D721Med (cell line): ENCODE results near the gene SHF.

Experiments used
- DNase-seq: peaks from one replicate; pipeline ENCODE4 v3.0.0; 2011; ENCODE audit warnings: low spot score; ENCODE audit not compliant: insufficient read length
- FAIRE-seq: peaks from 2 replicates; lab custom pipeline; 2011; peaks lifted over from hg19 to GRCh38; lab: Jason Lieb, UNC
- TF ChIP-seq, protein P1 (sequence below): IDR thresholded peaks from 2 replicates; pipeline ENCODE4 v1.5.1; 2012; ENCODE audit warnings: mild to moderate bottlenecking, control low read depth; ENCODE audit not compliant: insufficient read depth; ENCODE audit errors: missing control alignments

SHF gene

DNA sequence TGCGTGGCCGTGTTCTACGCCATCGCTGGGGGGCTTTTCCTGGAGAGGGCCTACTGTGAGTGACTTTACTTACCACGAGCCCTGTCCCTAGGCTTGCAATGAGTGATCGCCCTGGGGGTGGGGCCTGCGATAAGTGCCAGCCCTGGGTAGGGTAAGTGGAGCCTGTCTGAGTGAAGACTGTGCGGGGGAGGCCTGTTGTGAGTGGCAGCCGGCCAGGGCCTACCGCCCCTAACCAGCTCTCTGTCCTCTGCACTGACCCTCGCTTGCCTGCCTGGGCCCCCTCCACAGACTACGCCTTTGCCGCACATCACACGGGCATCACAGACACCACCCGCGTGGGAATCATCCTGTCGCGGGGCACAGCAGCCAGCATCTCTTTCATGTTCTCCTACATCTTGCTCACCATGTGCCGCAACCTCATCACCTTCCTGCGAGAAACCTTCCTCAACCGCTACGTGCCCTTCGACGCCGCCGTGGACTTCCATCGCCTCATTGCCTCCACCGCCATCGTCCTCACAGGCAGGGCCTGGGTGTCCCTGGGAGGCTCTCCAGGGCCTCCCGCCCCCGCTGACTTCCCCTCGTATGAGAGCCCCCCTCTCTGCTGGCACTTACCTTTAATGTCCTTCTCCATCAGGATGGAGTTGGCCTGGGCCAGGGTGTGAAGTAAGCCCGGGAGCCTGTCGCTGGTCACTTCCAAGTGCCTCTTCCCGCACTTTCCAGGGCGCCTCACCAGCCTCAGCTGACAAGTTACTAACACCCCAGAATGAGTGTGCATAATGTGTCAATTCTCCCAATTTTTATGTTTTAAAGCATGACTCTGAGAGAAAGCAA, 35.6 kb downstream of the SHF start:
- FAIRE-seq, result no peak
- TF ChIP-seq, protein P1, sequence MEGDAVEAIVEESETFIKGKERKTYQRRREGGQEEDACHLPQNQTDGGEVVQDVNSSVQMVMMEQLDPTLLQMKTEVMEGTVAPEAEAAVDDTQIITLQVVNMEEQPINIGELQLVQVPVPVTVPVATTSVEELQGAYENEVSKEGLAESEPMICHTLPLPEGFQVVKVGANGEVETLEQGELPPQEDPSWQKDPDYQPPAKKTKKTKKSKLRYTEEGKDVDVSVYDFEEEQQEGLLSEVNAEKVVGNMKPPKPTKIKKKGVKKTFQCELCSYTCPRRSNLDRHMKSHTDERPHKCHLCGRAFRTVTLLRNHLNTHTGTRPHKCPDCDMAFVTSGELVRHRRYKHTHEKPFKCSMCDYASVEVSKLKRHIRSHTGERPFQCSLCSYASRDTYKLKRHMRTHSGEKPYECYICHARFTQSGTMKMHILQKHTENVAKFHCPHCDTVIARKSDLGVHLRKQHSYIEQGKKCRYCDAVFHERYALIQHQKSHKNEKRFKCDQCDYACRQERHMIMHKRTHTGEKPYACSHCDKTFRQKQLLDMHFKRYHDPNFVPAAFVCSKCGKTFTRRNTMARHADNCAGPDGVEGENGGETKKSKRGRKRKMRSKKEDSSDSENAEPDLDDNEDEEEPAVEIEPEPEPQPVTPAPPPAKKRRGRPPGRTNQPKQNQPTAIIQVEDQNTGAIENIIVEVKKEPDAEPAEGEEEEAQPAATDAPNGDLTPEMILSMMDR, result no peak
- DNase-seq, result no peak

DNA sequence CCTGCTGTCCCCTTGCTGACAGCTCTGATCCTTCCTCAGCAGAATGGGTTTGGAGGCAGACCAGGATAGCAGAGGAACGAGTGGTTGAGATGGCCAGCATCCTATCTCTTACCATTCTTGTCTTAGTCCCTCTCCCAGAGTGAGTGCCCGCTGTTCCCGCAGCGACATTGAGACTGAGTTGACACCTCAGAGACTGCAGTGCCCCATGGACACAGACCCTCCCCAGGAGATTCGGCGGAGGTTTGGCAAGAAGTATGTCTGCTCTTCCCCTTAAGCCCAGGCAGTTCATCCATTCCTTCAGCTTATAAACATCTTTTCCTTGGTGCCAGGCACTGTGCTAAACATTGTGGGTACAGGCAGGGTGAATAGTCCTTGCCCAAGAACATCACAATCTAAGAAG, 36.8 kb downstream of the SHF start:
- DNase-seq (no peak), FAIRE-seq (no peak)
- TF ChIP-seq, protein P1, result no peak

DNA sequence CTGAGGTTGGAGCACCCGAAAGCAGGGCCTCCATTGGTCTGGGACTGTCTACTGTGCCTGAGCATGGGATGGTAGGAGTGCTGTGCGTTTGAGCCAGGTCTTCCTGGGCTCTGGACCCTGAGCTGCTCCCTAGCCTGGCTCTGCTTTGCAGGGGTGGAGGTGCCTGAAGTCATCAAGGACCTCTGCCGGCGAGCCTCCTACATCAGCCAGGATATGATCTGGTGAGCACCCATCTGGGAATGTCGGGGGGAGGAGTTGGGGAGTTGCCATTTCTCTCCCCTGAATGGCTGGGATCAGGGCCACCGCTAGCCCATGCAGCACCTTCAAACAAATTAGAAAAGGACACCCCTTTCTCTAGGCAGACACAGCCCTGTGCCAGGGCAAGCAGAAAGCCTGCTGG, 37.3 kb downstream of the SHF start:
- TF ChIP-seq, protein P1, result no peak
- FAIRE-seq (no peak), DNase-seq (no peak)

DNA sequence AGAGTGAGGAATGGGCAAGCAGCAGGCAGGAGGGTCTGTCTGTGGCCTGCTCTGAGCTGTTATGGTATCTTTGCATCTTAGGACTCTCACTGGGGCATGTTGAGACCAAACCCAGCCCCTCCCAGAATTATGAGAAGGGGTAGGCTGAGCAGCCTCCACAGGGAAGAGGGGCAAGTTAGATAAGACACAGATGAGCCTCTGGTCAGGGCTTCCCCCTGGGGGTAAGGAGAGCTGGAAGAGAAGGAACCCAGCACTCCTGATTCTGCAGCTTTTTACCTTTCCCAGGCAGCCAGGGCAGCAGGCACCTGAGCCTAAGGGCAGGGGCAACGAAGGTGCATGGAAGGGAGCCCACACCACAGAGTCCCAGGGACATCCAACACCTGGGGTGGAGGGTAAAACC, 38.7 kb downstream of the SHF start:
- no peak for DNase-seq
- FAIRE-seq, result no peak
- TF ChIP-seq, protein P1, result no peak

DNA sequence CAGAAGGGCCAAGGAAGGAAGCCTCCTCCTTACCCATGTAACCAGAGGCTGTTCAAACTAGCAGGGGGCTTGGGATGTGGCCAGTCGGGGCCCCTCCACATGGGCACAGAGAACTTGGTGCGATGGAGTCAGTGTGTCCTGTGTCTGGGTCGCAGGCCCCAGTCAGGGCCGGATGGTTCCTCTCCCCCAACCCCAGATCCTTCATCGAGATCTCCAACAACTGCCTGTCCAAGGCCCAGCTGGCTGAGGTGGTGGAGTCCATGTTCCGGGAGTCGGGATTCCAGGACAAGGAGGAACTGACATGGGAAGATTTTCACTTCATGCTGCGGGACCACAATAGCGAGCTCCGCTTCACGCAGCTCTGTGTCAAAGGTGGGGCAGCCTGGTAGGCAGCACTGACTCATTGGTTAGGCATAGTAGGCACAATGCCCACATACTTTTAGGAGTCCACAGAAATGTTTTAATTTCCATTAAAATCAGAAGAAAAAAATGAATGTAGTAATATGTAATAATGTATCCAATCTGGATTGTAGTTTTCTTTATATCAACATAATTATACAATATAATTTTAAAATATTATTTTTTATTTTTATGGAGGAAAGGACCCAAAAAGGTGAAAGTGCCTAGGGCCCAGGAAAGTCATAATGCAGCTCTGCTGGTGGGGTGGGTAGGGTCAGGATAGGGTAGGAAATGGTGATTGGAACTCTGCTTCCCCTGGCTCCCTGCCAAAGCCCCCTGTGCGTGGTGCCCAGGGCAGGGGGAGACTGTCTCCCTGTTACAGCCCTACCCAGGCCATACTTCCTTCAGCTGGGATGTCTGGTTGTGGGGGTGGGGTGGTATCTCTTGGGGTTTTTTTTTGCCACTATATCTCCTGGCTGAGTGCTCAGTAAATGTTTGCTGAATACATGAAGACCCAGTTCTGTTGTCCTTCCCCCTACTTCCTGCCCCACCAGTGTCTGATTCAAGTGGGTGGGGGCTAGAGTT, 39.4 kb downstream of the SHF start:
- DNase-seq (no peak), FAIRE-seq (no peak)

DNA sequence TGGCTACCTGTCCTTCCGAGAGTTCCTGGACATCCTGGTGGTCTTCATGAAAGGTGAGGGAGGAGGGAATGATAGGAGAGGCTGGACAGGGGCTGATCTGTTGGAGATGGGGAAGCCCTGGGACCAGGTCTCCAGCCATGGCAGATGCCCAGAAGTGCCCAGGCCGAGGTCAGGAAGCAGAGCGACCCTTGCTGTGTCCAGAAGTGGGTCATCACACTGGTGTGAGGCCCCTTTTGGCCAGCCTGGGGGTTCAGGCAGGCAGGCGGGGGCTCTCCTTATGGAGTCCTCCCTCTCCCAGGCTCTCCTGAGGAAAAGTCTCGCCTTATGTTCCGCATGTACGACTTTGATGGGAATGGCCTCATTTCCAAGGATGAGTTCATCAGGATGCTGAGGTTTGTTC, 40.2 kb downstream of the SHF start:
- TF ChIP-seq, protein P1, result no peak
- FAIRE-seq (no peak), DNase-seq (no peak)

More for the DNA sequence above, 39.4 kb downstream of the SHF start:
- TF ChIP-seq, protein P1, result no peak
